BE2C (cell line): ENCODE data around the gene YPEL3.

Experiments
- DNase-seq: peaks from one replicate; pipeline ENCODE4 v3.0.0-alpha.2; 2020
- H3K27me3 ChIP-seq: fragments of 250-450 bp; sonication (Bioruptor Pico); 2 replicates; pipeline ENCODE4 v1.5.1; 2020; ENCODE audit warnings: mild to moderate bottlenecking
- H3K36me3 ChIP-seq: fragments of 250-450 bp; sonication (Bioruptor Pico); 2 replicates; pipeline ENCODE4 v1.5.1; 2020; ENCODE audit warnings: mild to moderate bottlenecking
- H3K4me1 ChIP-seq: fragments of 250-450 bp; sonication (Bioruptor Pico); 2 replicates; pipeline ENCODE4 v1.5.1; 2020
- H3K4me3 ChIP-seq: 2 replicates; pipeline ENCODE4 v1.5.1; 2011; ENCODE audit warnings: low read depth, low read length
- H3K9me3 ChIP-seq: fragments of 250-450 bp; sonication (Bioruptor Pico); 2 replicates; pipeline ENCODE4 v1.5.1; 2020
- CTCF ChIP-seq: IDR thresholded peaks from 2 replicates; pipeline ENCODE4 v1.5.1; 2012; ENCODE audit warnings: mild to moderate bottlenecking, low read depth, low read length

The YPEL3 gene

GRCh38 chr16:30069611-30070462, 26.2 kb downstream of the YPEL3 start:
- DNase-seq: peak; percentile 21
- H3K36me3 ChIP-seq: peaks cover 73% of the 10 kb centered on the region
- H3K27me3 ChIP-seq: no peaks in the 10 kb centered on the region
- H3K4me1 ChIP-seq: no peaks in the 10 kb centered on the region
- no peaks in the 10 kb centered on the region for H3K9me3 ChIP-seq
- no peak for TF ChIP-seq CTCF
- no peak overlapping the region for H3K4me3 ChIP-seq

- H3K27me3 ChIP-seq: no peaks in the 10 kb centered on the region
- H3K4me3 ChIP-seq: 0 out of 2 replicates have a peak overlapping the region, but pooled peaks have one; percentile 8
- H3K9me3 ChIP-seq: no peaks in the 10 kb centered on the region
- H3K36me3 ChIP-seq: peaks cover 73% of the 10 kb centered on the region
- peak; percentile 64 for TF ChIP-seq CTCF
- DNase-seq: peak; percentile 55
- H3K4me1 ChIP-seq: no peaks in the 10 kb centered on the region
Observed at GRCh38 chr16:30068750-30069610, 27.0 kb downstream of the YPEL3 start.

GRCh38 chr16:30068333-30068732, 27.7 kb downstream of the YPEL3 start:
- no peaks in the 10 kb centered on the region for H3K9me3 ChIP-seq
- peaks cover 73% of the 10 kb centered on the region for H3K36me3 ChIP-seq
- H3K4me1 ChIP-seq: peaks cover 5% of the 10 kb centered on the region; the same call in 1 of the 2 replicates
- TF ChIP-seq CTCF: no peak
- DNase-seq: no peak
- no peaks in the 10 kb centered on the region for H3K27me3 ChIP-seq
- H3K4me3 ChIP-seq: no peak overlapping the region

GRCh38 chr16:30067584-30067916, 28.5 kb downstream of the YPEL3 start:
- Histone ChIP-seq H3K9me3 (no peaks in the 10 kb centered on the region), H3K4me1 (peaks cover 5% of the 10 kb centered on the region; the same call in 1 of the 2 replicates), H3K27me3 (no peaks in the 10 kb centered on the region), H3K4me3 (peak overlapping the region; percentile 85), H3K36me3 (peaks cover 69% of the 10 kb centered on the region)
- no peak for DNase-seq
- TF ChIP-seq CTCF: no peak

GRCh38 chr16:30066761-30067583, 29.0 kb downstream of the YPEL3 start:
- H3K9me3 ChIP-seq: no peaks in the 10 kb centered on the region
- DNase-seq: peak; percentile 26
- TF ChIP-seq CTCF: no peak
- H3K4me3 ChIP-seq: peak overlapping the region; percentile 85
- no peaks in the 10 kb centered on the region for H3K27me3 ChIP-seq
- H3K36me3 ChIP-seq: peaks cover 63% of the 10 kb centered on the region
- H3K4me1 ChIP-seq: peaks cover 5% of the 10 kb centered on the region; the same call in 1 of the 2 replicates
